ENCODE results near the gene HS1BP3. TPM values are rescaled to one million over a fixed set of nuclear protein-coding genes. Genes with fewer than 3 reads are reported as not detected.

HS1BP3 gene
- total RNA-seq, 1 experiment from 2014 or later, result 34.5 TPM

DNA sequence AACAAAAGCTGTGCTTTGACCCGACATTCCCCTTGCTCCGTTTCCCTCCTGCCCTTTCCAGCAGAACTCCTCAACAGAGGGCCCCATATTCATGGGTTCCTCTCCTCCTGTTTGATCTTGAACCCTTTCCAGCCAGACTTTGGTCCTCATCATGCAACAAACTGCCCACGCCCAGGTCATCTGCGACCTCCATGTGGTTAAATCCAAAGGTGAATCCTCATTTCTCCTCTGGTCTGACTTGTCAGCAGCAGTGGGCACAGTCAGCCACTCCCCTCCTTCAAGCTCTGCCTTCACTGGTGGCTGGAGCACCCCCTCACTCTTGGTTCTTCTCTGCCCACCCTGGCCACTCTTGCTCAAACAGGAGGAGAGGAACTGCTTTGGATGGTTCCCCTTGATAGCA, 2.7 kb downstream of the HS1BP3 start:
- no peak for DNase-seq (ENCODE audit: extremely low read depth, low read depth)

GRCh38 chr2:20647738-20648137, 3.2 kb downstream of the HS1BP3 start:
- no peak for DNase-seq (ENCODE audit: extremely low read depth, low read depth)

DNA sequence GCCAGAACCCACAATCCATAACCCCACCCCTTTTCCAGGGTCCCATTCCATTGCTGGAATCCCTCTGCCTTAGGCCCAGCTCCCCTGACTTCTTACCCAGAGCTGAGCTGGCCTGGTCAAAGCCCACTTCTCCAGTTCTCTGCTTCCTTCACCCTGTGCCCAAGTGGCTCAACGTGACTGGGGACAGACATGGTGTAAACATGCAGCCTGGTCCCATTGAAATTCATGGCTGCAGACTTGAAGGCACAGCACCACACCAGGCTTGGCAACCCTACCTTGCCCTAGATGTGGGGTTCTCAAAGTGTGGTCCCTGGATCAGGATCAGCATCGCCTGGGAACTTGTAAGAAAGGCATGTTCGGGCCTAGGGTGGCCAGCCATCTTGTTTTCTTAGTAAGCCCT, 3.7 kb downstream of the HS1BP3 start:
- no peak for DNase-seq (ENCODE audit: extremely low read depth, low read depth)

DNA sequence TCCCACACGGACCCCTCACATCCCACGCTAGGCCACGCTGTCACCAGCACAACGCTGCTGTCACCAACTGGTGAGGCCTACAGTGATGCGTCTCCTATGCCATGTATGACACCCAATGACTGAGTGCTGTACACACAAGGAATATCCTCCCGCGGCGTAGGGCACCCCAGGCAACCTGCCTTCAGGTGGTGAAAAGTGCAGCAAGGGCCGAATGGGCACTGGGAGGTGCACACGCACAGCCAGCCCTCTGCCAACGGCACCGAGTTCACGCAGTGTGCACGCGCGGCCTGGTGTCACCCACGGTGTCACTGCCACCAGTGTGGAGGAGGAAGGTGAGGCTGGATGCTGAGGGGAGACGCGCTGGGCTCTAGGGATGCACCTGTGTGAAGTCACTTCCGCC, 4.5 kb downstream of the HS1BP3 start:
- no peak for DNase-seq (ENCODE audit: extremely low read depth, low read depth)

DNA sequence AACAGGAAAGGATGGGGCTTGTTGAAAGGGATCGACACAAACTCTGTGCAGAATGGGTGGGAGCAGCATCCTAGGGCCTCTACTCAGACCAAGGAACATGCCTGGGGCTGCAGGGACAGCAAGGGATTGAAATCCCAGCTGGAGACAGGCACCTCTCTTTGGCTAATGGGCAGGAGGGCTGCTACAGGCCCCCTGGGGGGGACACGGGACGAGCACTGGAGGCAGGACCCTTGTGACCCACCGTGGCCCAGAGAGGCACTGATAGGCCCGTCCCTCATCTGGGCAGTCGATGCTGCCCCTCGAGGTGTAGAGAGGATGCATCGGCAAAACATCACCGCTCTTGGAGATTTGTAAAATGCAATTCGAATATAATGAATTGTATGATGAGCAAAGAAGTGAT, 5.1 kb downstream of the HS1BP3 start:
- DNase-seq (ENCODE audit: extremely low read depth, low read depth), result no peak

DNA sequence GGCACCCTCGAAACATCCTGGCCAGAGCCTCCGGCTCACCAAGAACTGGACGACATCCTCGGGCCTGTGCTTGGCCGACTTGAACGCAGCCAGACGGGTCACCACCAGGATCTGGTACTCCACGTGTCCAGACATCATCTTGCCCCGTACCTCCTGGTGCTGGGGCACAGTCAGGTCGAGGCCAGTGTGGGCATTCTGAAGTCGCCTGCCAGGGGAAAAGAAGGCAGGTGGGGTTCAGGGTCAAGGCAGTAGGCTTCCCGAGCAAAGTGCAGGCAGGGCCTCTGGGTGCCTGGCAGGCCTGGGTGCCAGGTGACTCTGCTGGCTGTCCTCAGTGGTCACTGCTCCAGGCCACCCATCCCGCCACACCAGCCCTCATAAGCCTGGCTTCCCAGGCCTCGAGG, 5.6 kb downstream of the HS1BP3 start:
- no peak for DNase-seq (ENCODE audit: extremely low read depth, low read depth)

DNA sequence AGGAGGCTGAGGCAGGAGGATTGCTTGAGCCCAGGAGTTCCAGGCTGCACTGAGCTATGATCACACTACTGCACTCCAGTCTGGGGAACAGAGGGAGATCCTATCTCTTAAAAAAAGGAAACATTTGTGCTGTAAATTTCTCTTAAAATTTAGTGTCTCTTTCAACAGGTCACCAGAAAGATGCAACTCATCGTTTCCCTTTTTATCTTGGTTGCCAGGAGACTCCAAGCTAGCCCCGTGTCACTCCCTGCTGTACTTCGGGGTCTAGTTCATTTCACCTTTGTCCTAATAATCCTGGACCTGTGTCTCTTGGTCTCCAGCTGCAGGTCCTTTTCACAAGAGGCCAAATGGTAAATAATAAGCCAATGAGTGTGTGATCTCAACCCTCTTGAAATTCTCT, 7.1 kb downstream of the HS1BP3 start:
- DNase-seq (ENCODE audit: extremely low read depth, low read depth), result no peak

GRCh38 chr2:20643060-20643459, 7.8 kb downstream of the HS1BP3 start:
- DNase-seq (ENCODE audit: extremely low read depth, low read depth), result no peak

DNA sequence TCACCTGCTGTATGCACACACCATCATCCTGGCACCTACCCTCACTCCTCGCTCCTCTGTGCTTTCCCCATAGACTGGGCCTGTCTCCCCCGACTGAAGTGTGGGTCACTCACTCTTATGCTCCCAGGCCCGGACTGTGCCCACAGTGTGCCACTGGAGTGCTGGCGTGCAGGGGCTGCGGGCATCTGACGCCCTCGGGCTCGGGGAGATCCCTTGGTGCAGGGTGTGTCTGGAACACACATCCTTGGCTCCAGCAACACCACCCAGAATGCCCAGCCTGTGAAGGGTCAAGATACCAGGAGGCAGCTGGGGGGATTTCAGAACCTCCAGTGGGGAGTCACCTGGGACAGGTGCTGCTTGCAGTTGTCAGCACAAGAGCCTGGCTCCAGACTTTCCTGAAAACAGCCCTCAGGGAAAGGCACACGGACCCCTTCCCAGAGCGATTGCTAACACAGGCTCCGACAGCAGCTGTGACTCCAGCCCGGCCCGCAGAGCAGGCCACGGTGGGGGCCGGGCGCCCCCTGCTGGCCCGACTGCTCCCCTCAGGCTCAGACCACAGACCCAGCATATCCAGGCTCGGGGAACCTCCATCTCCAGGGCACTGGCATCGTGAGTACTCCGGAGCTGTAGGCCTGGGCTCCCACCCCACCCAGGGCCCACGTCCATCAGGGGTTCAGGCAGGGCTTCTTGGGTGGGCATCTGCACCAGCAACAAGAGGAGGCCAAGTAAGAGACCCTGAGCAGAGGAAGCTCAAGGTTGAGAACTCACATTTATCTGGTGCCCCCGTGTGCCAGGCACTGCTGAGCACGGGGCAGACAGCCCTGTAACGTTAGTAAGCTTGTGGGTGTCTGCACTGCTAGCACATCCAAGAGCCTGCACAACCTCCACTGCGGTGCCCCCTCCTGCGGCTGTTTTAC, 8.6 kb downstream of the HS1BP3 start:
- peak; percentile 69 for DNase-seq (ENCODE audit: extremely low read depth, low read depth)

DNA sequence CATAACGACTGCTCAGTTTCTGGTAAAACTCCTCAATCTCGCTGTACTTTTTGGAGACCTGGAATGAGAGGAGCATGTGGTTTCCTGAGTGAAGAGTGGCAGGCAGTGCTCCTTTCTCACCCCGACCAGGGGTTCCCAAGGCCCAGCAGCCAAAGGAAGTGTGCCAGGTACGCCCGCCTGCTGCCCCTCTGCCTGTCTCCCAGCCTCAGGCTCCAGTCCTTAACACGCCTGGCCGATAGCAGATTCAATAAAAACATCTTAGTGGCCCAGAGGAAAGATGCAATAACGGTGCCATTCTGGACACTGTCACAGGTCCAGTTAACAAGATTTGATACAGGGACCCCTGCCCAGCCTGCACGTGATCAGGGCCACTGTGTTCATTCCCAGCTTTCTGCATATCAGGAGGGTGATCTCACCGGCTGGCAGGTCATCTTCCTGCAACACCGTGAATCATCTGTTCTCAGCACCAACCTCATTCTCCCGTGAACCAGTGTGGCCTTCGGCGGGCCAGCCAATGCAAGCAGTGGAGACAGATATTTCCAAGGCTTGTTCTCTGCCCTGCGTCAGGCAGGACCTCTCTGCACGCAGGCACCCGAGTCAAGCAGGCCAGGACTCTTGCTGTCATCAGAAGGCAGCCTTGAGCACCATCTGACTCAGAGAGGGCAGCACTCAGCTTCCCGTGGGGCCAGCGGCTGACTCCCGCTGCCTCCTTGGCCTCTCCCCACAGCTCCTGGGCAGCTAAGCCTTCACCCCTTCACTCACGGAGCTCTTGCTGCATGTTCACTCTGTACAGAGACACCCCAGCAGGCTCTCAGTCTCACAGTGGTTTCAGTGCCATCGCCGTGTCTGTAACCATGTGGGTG, 9.5 kb downstream of the HS1BP3 start:
- DNase-seq (ENCODE audit: extremely low read depth, low read depth), result no peak

GRCh38 chr2:20640411-20641122, 10.3 kb downstream of the HS1BP3 start:
- no peak for DNase-seq (ENCODE audit: extremely low read depth, low read depth)

DNA sequence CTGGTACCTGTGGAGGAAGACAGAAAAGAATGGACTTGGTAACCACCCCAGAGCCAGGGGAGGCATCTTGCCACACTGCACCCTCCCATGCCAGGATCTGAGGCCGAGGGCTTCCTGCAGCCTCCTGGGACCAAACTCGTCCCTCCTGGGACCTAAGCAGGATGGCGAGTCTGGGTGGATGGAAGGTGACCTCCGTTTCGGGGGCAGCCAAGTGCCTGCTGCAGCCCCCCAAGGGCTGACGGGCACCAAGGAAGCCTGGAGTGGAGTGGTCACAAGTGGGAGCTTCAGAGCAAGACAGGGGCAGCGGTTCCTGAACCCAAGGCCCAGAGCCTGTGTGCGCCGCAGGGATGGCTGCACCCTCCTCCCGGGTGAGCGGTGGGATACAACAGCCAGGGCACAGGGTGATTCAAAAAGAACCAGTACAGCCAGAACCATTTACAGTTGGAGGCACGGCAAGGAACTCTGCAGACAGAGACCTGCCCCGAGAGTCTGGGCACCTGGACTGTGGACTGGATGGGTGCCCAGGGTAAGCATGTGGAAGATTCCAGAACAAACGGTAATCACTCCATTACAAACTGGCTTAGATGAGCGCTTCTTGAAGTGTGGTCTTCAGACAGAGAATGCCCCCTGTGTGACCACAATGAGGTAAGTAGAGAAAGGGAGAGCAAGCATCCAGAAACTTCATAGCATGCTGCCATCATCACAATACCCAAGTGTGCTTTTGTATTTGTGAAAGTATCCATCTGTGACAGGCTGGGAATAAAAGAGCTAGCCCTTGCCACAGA, 12.1 kb downstream of the HS1BP3 start:
- no peak for DNase-seq (ENCODE audit: extremely low read depth, low read depth)

DNA sequence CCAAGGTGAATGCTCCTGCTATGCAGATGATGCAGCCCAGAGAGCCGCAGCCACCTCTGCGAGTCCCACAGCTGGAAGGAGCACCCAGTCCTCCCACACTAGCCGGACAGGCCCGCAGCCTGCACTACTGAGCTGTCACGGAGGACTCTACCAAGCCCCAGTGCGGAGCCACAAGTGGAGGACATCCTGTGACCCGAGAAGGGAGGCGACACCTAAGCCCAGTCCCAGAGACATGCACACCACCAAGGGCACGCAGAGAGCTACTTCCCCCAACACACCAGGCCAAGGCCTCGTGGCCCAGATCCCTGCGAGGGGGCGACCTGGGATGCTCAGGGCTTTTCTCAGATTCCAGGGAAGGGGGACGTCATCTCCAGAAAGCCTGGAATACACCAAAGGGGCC, 12.9 kb downstream of the HS1BP3 start:
- DNase-seq (ENCODE audit: extremely low read depth, low read depth), result no peak

DNA sequence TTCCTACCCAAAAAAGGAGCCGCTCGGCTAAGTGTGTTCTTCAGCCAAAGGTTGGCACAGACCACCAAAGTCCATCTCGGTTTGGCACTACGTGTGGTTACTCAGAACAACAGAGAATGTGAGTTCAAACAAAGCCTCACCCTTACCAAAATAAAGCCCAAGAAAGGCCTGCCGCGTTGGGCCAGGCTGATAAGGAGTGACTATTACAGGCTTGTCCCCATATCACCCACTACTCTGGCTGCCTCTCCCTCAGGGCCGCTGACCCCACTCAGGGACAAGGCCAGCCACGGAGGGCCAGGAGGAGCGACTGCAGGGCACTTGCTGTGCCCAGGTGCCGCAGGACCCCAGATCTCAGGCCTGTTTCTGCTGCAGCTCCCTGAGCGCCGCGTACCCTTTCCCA, 13.8 kb downstream of the HS1BP3 start:
- no peak for DNase-seq (ENCODE audit: extremely low read depth, low read depth)

DNA sequence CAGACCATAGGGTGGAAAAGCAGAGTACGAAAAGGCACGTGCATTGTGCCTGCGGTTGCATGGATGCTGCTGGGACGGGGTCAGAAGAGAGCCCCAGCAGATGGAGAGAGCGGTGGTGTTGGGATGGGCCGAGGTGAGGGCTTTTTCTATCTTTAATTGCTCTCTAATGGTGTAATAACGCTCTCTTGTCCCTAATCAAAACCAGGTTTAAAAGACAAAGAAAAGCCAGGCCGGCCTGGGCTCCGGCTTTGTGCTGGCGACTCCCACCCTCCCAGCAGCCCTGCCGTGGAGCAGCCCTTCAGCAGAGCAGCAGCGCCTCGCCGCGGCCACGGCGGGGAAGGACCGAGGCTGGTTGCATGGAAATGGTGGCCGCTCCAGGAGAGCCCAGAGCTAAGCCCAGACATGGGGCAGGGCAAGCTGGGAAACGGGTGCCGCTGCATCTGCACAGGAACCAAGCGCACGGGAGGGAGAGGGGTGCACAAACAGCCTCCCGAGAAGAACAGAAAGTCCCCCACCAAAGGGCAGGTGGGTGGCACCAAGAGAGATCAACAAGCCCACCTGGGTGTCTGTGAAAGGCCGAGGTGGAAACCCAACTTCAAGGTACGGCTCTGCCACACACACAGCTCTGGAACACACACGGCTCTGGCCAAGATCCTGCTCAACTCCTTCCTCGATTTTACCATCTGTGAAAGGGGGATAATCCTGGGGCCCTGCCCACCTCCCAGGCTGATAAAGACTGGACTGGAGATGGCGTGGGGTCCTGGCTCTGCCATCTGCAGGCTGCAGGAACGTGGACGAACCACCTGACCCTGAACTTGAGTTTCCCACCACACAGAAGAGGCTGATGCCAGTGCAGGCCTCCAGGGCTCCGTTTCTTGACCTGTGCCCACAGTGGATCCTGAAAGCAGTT, 15.0 kb downstream of the HS1BP3 start:
- DNase-seq (ENCODE audit: extremely low read depth, low read depth), result peak; percentile 76

- DNase-seq (ENCODE audit: extremely low read depth, low read depth), result no peak
Observed at GRCh38 chr2:20635113-20635510, 15.8 kb downstream of the HS1BP3 start.

DNA sequence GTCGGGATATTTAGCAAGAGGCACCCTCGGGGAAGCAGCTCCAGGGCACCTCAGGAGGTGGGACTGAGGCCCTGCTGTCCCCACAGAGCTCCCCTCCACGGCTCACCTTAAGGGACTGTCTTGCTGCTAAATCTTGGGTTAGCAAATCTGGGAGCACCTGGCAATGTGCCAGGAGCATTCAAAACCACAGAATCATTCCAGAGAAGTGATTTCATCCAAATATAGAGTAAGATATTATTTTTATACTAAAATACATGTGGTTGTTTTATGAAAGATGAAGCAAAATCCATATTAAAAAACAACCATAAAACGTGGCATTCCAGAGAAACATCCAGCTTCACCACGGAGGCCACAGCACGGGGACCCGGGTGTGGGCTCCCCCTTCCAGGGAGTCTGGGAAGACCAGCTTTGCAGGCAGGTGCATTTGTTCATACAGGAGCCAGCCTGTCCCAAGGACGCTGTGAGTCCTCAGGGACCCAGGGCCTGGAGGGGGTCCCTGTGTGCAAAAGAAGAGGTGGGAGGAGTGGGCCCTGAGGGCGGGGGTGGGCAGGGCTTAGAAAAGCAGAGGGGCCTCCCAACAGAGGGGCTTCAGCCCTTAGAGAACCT, 16.3 kb downstream of the HS1BP3 start:
- no peak for DNase-seq (ENCODE audit: extremely low read depth, low read depth)

DNA sequence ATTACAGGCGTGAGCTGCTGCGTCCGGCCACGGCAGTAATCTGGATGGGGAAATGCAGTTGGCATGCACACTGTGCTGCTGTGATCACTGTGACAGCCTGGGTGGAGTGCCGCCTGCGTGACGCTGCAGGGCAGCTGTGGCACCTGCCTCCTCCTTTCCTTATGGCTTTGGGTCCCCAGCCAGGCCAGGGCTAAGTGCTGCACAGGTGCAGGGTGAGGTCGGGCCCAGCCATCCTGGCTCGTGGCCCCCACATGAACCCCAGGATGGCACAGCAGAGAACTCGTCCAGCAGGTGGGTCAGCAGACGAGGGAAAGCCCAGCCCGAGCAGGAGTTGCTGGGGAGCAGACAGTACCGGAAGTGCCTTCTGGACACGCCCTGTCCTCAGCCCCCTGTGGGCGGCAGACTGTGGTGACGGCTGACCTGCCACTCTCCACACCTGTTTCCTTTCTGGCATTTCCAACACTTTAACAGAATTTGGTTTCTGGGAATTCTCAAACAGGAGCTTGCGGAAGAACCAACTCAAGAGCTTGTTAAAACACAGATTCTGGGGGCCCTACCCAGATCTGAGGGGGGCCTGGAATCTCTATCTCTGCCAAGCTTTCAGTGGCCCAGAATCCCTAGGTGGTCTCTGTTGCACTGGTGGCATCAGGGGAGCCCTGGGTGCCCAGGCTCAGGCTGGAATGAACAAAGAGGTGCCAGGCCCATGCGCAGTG, 16.9 kb downstream of the HS1BP3 start:
- no peak for DNase-seq (ENCODE audit: extremely low read depth, low read depth)
